K562 (cell line): Measurements from ENCODE around the gene TSSK6. TPM values are rescaled to one million over a fixed set of nuclear protein-coding genes. Genes with fewer than 3 reads are reported as not detected.

Source experiments
- ARNT ChIP-seq, 2 experiments: fragments of 450-650 bp; IDR thresholded peaks; 2 replicates each; pipeline ENCODE4 v1.6.1; 2016; ENCODE audit warnings: mild to moderate bottlenecking in 1 of 2
- BCOR ChIP-seq: fragments of 450-650 bp; IDR thresholded peaks from 2 replicates; pipeline ENCODE4 v1.6.1; 2016
- BMI1 ChIP-seq: fragments of 150-350 bp; IDR thresholded peaks from 2 replicates; pipeline ENCODE4 v1.6.1; 2014; ENCODE audit warnings: low read length
- CBX3 ChIP-seq, 2 experiments: IDR thresholded peaks; 1 replicate in 1 of 2; 2 replicates in 1 of 2; pipeline ENCODE4 v1.6.1; 2012; ENCODE audit warnings: inconsistent platforms in 2 of 2, low read length in 2 of 2, borderline replicate concordance in 1 of 2, control low read depth in 1 of 2
- CC2D1A ChIP-seq: fragments of 450-650 bp; IDR thresholded peaks from 2 replicates; pipeline ENCODE4 v1.6.1; 2017; ENCODE audit warnings: mild to moderate bottlenecking
- CXXC5 ChIP-seq: fragments of 250-450 bp; sonication (Bioruptor Pico); IDR thresholded peaks from 2 replicates; pipeline ENCODE4 v1.8.0; 2022; ENCODE audit warnings: inconsistent platforms, mild to moderate bottlenecking, moderate library complexity
- EP400 ChIP-seq: fragments of 450-650 bp; IDR thresholded peaks from 2 replicates; pipeline ENCODE4 v1.6.1; 2017; ENCODE audit warnings: antibody characterized with exemption, mild to moderate bottlenecking, moderate library complexity
- FOXA3 ChIP-seq, 2 experiments: fragments of 450-650 bp in 1 of 2; sonication (generic) in 1 of 2; formaldehyde crosslinking; IDR thresholded peaks in 1 of 2; conservative IDR thresholded peaks in 1 of 2; 2 replicates each; pipeline versions ENCODE4 v1.4.0 to v1.8.0; 2020 to 2022; ENCODE audit warnings: mild to moderate bottlenecking in 2 of 2, missing genetic modification reagents in 1 of 2
- GABPA ChIP-seq: fragments of 200-800 bp; sonication (Bioruptor generic); conservative IDR thresholded peaks from 2 replicates; pipeline ENCODE4 v1.6.1; 2016; ENCODE audit warnings: low read depth, missing genetic modification characterization, missing compliant biosample characterization
- GTF2A2 ChIP-seq: IDR thresholded peaks from 2 replicates; pipeline ENCODE4 v1.6.1; 2016; ENCODE audit warnings: mild to moderate bottlenecking, missing genetic modification characterization, missing compliant biosample characterization
- IFI16 ChIP-seq: fragments of 250-450 bp; sonication (Bioruptor Pico); IDR thresholded peaks from 2 replicates; pipeline ENCODE4 v2.1.2; 2022; ENCODE audit warnings: mild to moderate bottlenecking, inconsistent platforms
- IRF9 ChIP-seq: fragments of 450-650 bp; IDR thresholded peaks from 2 replicates; pipeline ENCODE4 v1.6.1; 2016; ENCODE audit warnings: missing biosample characterization, missing genetic modification characterization
- LARP7 ChIP-seq: fragments of 450-650 bp; IDR thresholded peaks from 2 replicates; pipeline ENCODE4 v1.6.1; 2016
- NR0B1 ChIP-seq: fragments of 450-650 bp; IDR thresholded peaks from one replicate; pipeline ENCODE4 v1.6.1; 2018; ENCODE audit warnings: mild to moderate bottlenecking, moderate library complexity; ENCODE audit not compliant: partially characterized antibody
- NR2C1 ChIP-seq, 2 experiments: fragments of 450-650 bp; IDR thresholded peaks; 2 replicates each; pipeline ENCODE4 v1.6.1; 2017; ENCODE audit warnings: mild to moderate bottlenecking in 2 of 2, antibody characterized with exemption in 1 of 2, inconsistent platforms in 1 of 2, missing compliant biosample characterization in 1 of 2, missing genetic modification characterization in 1 of 2
- PHF8 ChIP-seq: fragments of 200-600 bp; sonication (generic); IDR thresholded peaks from 2 replicates; pipeline ENCODE4 v1.6.1; 2012; ENCODE audit warnings: mixed run types, mild to moderate bottlenecking, inconsistent platforms, low read length, moderate library complexity, borderline replicate concordance
- SMARCB1 ChIP-seq: IDR thresholded peaks from 2 replicates; pipeline ENCODE4 v1.6.1; 2011; ENCODE audit warnings: improper control_type of control experiment, low read depth; ENCODE audit not compliant: insufficient read length
- SMARCE1 ChIP-seq: fragments of 450-650 bp; IDR thresholded peaks from 2 replicates; pipeline ENCODE4 v1.7.1; 2016; ENCODE audit warnings: mild to moderate bottlenecking
- SPI1 ChIP-seq: IDR thresholded peaks from 2 replicates; pipeline ENCODE4 v1.6.1; 2011; ENCODE audit warnings: low read depth, low read length, control low read depth, borderline replicate concordance
- TGIF2 ChIP-seq: sonication (generic); formaldehyde crosslinking; IDR thresholded peaks from 2 replicates; pipeline ENCODE4 v1.8.1; 2022; ENCODE audit warnings: mild to moderate bottlenecking, missing genetic modification reagents, moderate library complexity
- ZBTB33 ChIP-seq: sonication (generic); formaldehyde crosslinking; IDR thresholded peaks from 2 replicates; pipeline ENCODE4 v1.8.1; 2023; ENCODE audit warnings: mild to moderate bottlenecking, missing genetic modification reagents
- ZNF124 ChIP-seq: sonication (generic); formaldehyde crosslinking; IDR thresholded peaks from 2 replicates; pipeline ENCODE4 v1.8.1; 2022; ENCODE audit warnings: missing genetic modification reagents
- ZNF395 ChIP-seq: fragments of 200-800 bp; sonication (Bioruptor generic); IDR thresholded peaks from 2 replicates; pipeline ENCODE4 v1.6.1; 2017; ENCODE audit warnings: missing genetic modification characterization, missing compliant biosample characterization
- polyA plus RNA-seq, 8 experiments: library from polyadenylated mRNA; depleted of rRNA in 4 of 8; stranded (reverse) in 5 of 8; unstranded in 3 of 8; fragments of >200 nt; fragmentation: Nextera tagmentation in 2 of 8; fragmentation: Illumina TruSeq in 1 of 8; extraction: Ambion mirVana in 2 of 8; extraction: Trizol in 1 of 8; gene quantifications; 2 replicates each; pipeline versions ENCODE4 v1.2.1 to v1.2.3, GENCODE V29; 2011 to 2014; ENCODE audit warnings: inconsistent platforms in 1 of 8, missing spikeins in 1 of 8
- total RNA-seq, 7 experiments: library from RNA; depleted of rRNA in 6 of 7; stranded (reverse); fragments of >200 nt in 6 of 7; fragmentation: Illumina TruSeq in 2 of 7; extraction: Trizol in 2 of 7; gene quantifications; 2 replicates each; pipeline versions ENCODE4 v1.2.1 to v1.2.3, GENCODE V29; 2011 to 2021; ENCODE audit warnings: low replicate concordance in 1 of 7

The TSSK6 gene
- total and polyA plus RNA-seq, 9 of the 15 experiments (the other 6 are each of a cell fraction or from before 2014, with no cell fraction given) = 0.21 to 2.6 (median 1.5) TPM; not detected in 3

- no peak for TF ChIP-seq IFI16 (CRISPR knock-in tag)
- TF ChIP-seq CBX3 (IDR thresholded peaks at IDR 0.05; ENCODE audit: borderline replicate concordance in 1 of 2, low read length in 2 of 2) = no peak; a peak in 2 of 3 replicates
- peak; percentile 49; the same call in 1 of the 2 replicates for TF ChIP-seq ZBTB33
- peak; percentile 60; the same call in 1 of the 2 replicates for TF ChIP-seq BCOR
- peak in 1 of 2 experiments; percentile 57; a peak in 1 of 4 replicates for TF ChIP-seq FOXA3 (CRISPR knock-in tag; conservative IDR thresholded peaks at IDR 0.05 in 1 of 2, IDR thresholded peaks at IDR 0.05 in 1 of 2)
- TF ChIP-seq SMARCE1 = peak; percentile 23; the same call in 1 of the 2 replicates
- no peak for TF ChIP-seq SMARCB1
- TF ChIP-seq LARP7 = no peak
- no peak for TF ChIP-seq IRF9 (tag)
- TF ChIP-seq CC2D1A = no peak
- no peak for TF ChIP-seq GTF2A2 (tag)
- peak; percentile 85 for TF ChIP-seq EP400
- TF ChIP-seq NR0B1 = no peak
- TF ChIP-seq BMI1 = peak; percentile 85
- TF ChIP-seq ZNF124 (CRISPR knock-in tag) = no peak
- TF ChIP-seq SPI1 = 0 out of 2 replicates have a peak, but pooled peaks have one; percentile 40
- TF ChIP-seq ARNT (IDR thresholded peaks at IDR 0.05) = peak in 1 of 2 experiments; percentile 74; a peak in 1 of 4 replicates
- TF ChIP-seq ZNF395 (CRISPR knock-in tag) = peak; percentile 79
- TF ChIP-seq TGIF2 = no peak
- TF ChIP-seq NR2C1 (IDR thresholded peaks at IDR 0.05) = peak; percentile 84; the same call in 1 of the 2 replicates
- TF ChIP-seq NR2C1 (tag; IDR thresholded peaks at IDR 0.05) = peak; percentile 49
- peak; percentile 87 for TF ChIP-seq GABPA
- TF ChIP-seq CXXC5 (CRISPR knock-in tag) = peak; percentile 71
- TF ChIP-seq PHF8 = peak; percentile 26; the same call in 1 of the 2 replicates
Observed at GRCh38 chr19:19488875-19489690, 26.3 kb downstream of the TSSK6 start (continued).
